HG03558 (cell line): ENCODE data around the gene OR5F1.

Source experiments
- ATAC-seq: cut with Tn5 transposase; IDR thresholded peaks from one replicate; pipeline ENCODE4 v1.9.1; 2021; ENCODE audit warnings: moderate number of reproducible peaks; ENCODE audit not compliant: unreplicated experiment; ENCODE audit errors: extremely low read depth

OR5F1 gene

DNA sequence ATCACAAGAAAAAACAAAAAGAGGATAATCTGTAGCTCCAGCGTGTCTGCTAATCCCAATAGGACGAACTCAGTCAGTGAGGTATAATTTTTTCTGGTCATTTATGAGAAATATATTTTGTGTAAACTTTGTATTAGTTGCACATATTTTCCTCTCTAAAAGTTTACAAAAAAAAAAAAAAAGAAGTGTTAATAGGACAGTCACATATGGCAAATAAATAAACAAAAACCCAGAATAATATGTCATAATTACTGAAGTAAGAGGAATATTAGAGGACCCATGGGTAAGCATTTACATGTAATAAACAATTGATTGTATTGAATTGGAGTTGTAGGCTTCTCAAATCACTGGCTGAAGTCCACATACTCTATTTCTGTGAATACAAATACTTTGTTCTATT, at the start of gene OR5F1:
Gene OR5F1, minus strand, starts transcription at position 101 of the 400 bp plus-strand sequence. Its CDS starts 0 bp downstream, at position 101.
- no peak for ATAC-seq

GRCh38 chr11:56027354-56027753, 32.9 kb upstream of the OR5F1 start, which contains the start of gene OR5AS1:
TSS of gene OR5AS1 (plus strand) at chr11:56027654. CDS start at chr11:56030419, 2,765 bp downstream.
- ATAC-seq, result no peak

GRCh38 chr11:56013805-56014204, 19.4 kb upstream of the OR5F1 start:
- no peak for ATAC-seq

DNA sequence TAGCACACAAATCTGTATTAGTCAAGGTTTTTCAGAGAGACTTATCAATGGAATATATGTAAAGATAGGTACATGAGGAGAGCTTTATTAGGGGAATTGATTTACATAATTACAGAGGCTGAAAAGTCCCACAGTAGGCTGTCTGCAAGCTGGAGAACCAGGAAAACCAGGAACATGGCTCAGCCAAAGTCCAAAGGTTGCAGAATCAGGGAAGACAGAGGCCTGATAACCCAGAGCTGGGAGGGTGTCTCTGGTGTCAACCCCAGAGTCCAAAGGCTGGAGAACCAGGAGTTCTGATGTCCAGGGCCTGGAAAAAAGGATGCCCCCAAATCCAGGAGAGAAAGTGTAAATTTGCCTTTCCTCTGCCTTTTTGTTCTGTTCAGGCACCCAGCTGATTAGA, 16.3 kb upstream of the OR5F1 start:
- ATAC-seq, result no peak

DNA sequence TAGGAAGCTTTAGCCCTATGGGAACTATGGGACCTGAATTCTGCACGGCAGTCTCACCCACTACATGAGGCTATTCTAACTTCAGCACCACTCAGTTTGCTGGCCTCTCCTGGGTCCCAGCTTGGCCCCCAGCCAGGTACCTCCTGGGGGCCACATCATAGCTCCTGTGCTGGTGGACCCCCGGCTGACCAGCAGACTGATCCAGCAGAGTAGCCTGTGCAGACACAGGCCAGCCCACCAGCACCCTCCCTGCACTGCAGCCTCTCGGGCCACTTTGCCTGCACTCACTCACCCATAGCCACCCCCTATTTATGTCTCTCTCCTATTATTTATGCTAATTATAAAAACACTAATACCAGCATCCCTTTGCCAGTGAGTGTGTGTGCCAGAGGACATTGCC, 23.5 kb downstream of the OR5F1 start:
- no peak for ATAC-seq

GRCh38 chr11:55969845-55970244, 24.6 kb downstream of the OR5F1 start, which contains the start of gene OR10AG1:
TSS of gene OR10AG1 (minus strand) at chr11:55969945. CDS start at chr11:55969907, 38 bp downstream.
- no peak for ATAC-seq

DNA sequence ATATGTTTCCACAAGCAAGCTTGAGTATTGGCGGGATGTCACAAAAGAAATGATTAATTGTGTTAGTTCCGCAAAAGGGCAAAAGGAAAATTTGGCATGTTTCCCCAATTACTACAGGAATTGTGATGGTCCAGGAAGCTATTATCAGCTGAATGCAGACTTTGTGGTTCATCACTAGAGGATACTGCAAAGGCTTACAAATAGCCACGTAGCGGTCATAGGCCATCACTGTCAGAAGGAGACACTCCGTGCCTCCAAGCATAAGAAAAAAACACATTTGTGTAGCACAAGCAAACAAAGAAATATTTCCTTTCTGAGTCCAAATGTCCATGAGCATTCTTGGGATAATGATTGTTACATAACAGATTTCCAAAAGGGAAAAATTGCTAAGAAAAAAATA, 26.5 kb downstream of the OR5F1 start:
- ATAC-seq, result no peak

DNA sequence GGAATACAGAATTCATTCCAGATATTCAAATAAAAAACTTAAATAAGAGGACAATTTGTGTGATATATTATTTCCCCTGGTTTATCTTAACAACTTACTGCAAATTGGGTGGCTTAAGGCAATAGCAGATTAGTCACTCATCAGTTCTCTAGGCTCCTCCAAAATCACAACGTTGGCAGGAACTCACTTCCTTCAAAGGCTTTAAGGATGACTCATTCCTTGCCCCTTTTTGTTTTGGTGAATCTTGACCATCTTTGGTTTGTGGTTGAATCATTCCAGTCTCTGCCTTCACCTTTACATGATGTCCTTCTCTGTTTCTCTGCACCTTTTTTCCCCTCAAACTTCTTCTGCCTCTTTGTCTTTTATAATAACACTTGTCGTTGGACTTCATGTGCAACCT, 28.0 kb downstream of the OR5F1 start:
- no peak for ATAC-seq

GRCh38 chr11:55956521-55956920, 37.9 kb downstream of the OR5F1 start:
- no peak for ATAC-seq

GRCh38 chr11:55949330-55949729, 45.1 kb downstream of the OR5F1 start:
- no peak for ATAC-seq
